ENCODE measurements around the gene PCED1B. TPM values are rescaled to one million over a fixed set of nuclear protein-coding genes. Genes with fewer than 3 reads are reported as not detected.

The PCED1B gene
- total and polyA plus RNA-seq, 4 donors: 2.2 to 8.2 (median 3.8) TPM

- H3K27me3 ChIP-seq (ENCODE audit: control insufficient read depth in 3 of 3, insufficient read depth in 3 of 3, low read length in 2 of 3): peaks cover 0 to 19% (median 14%) of the 10 kb centered on the region in 3 donors
- no peak overlapping the region for H3K27ac ChIP-seq (ENCODE audit: low read depth in 1 of 2, low read length in 1 of 2)
- WGBS, 2 donors: 85 to 87% methylated on average over 3 of the region's 3 CpGs
- no peak for TF ChIP-seq CTCF (IDR thresholded peaks at IDR 0.05; ENCODE audit: control extremely low read depth, extremely low read depth)
- ATAC-seq (ENCODE audit: insufficient read depth, low FRiP score) (no peak), DNase-seq (no peak)
- no peak overlapping the region for H3K9ac ChIP-seq (ENCODE audit: insufficient read depth in 1 of 2, low read length in 2 of 2)
- H3K9me3 ChIP-seq (ENCODE audit: control insufficient read depth in 4 of 4, insufficient read depth in 3 of 4, low read length in 3 of 4): no peaks in the 10 kb centered on the region
- no peaks in the 10 kb centered on the region for H3K36me3 ChIP-seq (ENCODE audit: control insufficient read depth in 4 of 4, insufficient read depth in 4 of 4, low read length in 4 of 4)
- H3K4me1 ChIP-seq (ENCODE audit: control insufficient read depth in 5 of 5, insufficient read depth in 5 of 5, low read length in 5 of 5): peaks cover 0 to 20% (median 2%) of the 10 kb centered on the region in 5 donors
- no peak overlapping the region for H3K4me3 ChIP-seq
Measured at GRCh38 chr12:47082283-47082682, 2.9 kb downstream of the PCED1B start.

- Histone ChIP-seq H3K4me1 (ENCODE audit: control insufficient read depth in 5 of 5, insufficient read depth in 5 of 5, low read length in 5 of 5) (peaks cover 0 to 20% (median 3%) of the 10 kb centered on the region in 5 donors), H3K9me3 (ENCODE audit: control insufficient read depth in 4 of 4, insufficient read depth in 3 of 4, low read length in 3 of 4) (no peaks in the 10 kb centered on the region), H3K27ac (ENCODE audit: low read depth in 1 of 2, low read length in 1 of 2) (peak overlapping the region in 1 of 2 donors; percentile 29), H3K4me3 (no peak overlapping the region), H3K36me3 (ENCODE audit: control insufficient read depth in 4 of 4, insufficient read depth in 4 of 4, low read length in 4 of 4) (no peaks in the 10 kb centered on the region), H3K27me3 (ENCODE audit: control insufficient read depth in 3 of 3, insufficient read depth in 3 of 3, low read length in 2 of 3) (peaks cover 0 to 11% (median 8%) of the 10 kb centered on the region in 3 donors), H3K9ac (ENCODE audit: insufficient read depth in 1 of 2, low read length in 2 of 2) (no peak overlapping the region)
- 56 to 70% methylated on average over 7 of the region's 7 CpGs for WGBS, 2 donors
- TF ChIP-seq CTCF (IDR thresholded peaks at IDR 0.05; ENCODE audit: control extremely low read depth, extremely low read depth): no peak
- no peak for DNase-seq
- ATAC-seq (ENCODE audit: insufficient read depth, low FRiP score): no peak
Measured at GRCh38 chr12:47082796-47083621, 3.6 kb downstream of the PCED1B start.

GRCh38 chr12:47084172-47084571, 4.8 kb downstream of the PCED1B start:
- Histone ChIP-seq H3K9ac (ENCODE audit: insufficient read depth in 1 of 2, low read length in 2 of 2) (no peak overlapping the region), H3K36me3 (ENCODE audit: control insufficient read depth in 4 of 4, insufficient read depth in 4 of 4, low read length in 4 of 4) (no peaks in the 10 kb centered on the region), H3K4me1 (ENCODE audit: control insufficient read depth in 5 of 5, insufficient read depth in 5 of 5, low read length in 5 of 5) (peaks cover 0 to 14% (median 2%) of the 10 kb centered on the region in 5 donors), H3K4me3 (no peak overlapping the region), H3K27ac (ENCODE audit: low read depth in 1 of 2, low read length in 1 of 2) (no peak overlapping the region), H3K27me3 (ENCODE audit: control insufficient read depth in 3 of 3, insufficient read depth in 3 of 3, low read length in 2 of 3) (peaks cover 0 to 6% (median under 1%) of the 10 kb centered on the region in 3 donors), H3K9me3 (ENCODE audit: control insufficient read depth in 4 of 4, insufficient read depth in 3 of 4, low read length in 3 of 4) (no peaks in the 10 kb centered on the region)
- ATAC-seq (ENCODE audit: insufficient read depth, low FRiP score) (no peak), DNase-seq (no peak)
- TF ChIP-seq CTCF (IDR thresholded peaks at IDR 0.05; ENCODE audit: control extremely low read depth, extremely low read depth): no peak
- whole genome bisulfite sequencing, 2 donors: 84 to 87% methylated on average over 1 of the region's 1 CpG

Measured in lung (tissue), 12 donors.